ENCODE results near the gene ALCAM. TPM values are rescaled to one million over a fixed set of nuclear protein-coding genes. Genes with fewer than 3 reads are reported as not detected.

ALCAM gene
- polyA plus RNA-seq, 1 of the 3 experiments (the other 2 are of a cell fraction) = 58.3 TPM

DNA sequence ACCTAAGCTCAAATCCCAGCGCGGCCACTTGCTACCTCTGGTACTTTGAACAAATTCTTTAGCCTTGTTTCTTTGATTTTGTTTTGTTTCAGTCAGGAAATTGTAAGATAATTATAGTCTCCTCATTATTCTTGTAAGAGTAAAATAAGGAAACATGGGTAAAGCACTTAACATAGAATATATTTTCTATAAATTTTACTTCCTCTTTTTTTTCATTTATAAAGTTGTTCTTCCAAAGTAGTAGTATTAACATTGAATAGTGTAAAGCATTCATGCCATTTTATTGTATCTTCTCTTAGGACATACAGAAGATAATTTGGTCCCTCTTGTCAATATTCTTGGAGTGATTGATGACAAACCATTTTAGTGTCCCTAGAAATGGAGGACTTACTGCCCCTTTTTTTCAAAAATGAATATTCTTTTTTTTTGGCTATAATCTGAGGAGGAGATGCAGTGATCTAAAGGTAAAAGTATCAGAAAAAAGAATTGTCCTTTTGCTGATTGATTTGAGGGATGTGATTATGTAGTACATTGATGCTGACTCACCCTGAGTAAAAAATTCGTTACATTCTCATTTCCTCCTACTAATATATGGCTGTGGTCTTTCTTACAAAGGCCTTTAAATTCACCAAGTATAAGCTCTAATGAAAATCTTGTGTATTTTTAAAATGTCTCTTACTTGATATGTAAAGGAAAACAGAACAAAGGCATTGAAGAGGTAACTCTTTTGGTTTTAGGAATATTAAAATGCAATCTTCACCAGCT, 51.0 kb downstream of the ALCAM start:
- TF ChIP-seq, protein P1, sequence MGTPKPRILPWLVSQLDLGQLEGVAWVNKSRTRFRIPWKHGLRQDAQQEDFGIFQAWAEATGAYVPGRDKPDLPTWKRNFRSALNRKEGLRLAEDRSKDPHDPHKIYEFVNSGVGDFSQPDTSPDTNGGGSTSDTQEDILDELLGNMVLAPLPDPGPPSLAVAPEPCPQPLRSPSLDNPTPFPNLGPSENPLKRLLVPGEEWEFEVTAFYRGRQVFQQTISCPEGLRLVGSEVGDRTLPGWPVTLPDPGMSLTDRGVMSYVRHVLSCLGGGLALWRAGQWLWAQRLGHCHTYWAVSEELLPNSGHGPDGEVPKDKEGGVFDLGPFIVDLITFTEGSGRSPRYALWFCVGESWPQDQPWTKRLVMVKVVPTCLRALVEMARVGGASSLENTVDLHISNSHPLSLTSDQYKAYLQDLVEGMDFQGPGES (IDR thresholded peaks at IDR 0.05; ENCODE audit: low read depth, low read length) = no peak
- TF ChIP-seq RCOR1 (IDR thresholded peaks at IDR 0.05; ENCODE audit: low read length) (no peak), FOSL2 (IDR thresholded peaks at IDR 0.05; ENCODE audit: borderline replicate concordance, low read depth) (no peak), SIN3A (IDR thresholded peaks at IDR 0.05; ENCODE audit: borderline replicate concordance, low read depth, low read length) (no peak), CHD2 (IDR thresholded peaks at IDR 0.05; ENCODE audit: low read length, partially characterized antibody) (no peak), GATA2 (CRISPR knock-in tag; IDR thresholded peaks at IDR 0.05) (no peak)
- TF ChIP-seq, protein P2, sequence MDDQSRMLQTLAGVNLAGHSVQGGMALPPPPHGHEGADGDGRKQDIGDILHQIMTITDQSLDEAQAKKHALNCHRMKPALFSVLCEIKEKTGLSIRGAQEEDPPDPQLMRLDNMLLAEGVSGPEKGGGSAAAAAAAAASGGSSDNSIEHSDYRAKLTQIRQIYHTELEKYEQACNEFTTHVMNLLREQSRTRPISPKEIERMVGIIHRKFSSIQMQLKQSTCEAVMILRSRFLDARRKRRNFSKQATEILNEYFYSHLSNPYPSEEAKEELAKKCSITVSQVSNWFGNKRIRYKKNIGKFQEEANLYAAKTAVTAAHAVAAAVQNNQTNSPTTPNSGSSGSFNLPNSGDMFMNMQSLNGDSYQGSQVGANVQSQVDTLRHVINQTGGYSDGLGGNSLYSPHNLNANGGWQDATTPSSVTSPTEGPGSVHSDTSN (IDR thresholded peaks at IDR 0.05) = peak; percentile 43; the same call in 1 of the 2 replicates
- Histone ChIP-seq H2AFZ (ENCODE audit: low read depth) (0 out of 2 replicates have a peak overlapping the region, but pooled peaks have one; percentile 1), H3K9me3 (no peaks in the 10 kb centered on the region), H3F3A (replicated peaks; ENCODE audit: insufficient read depth) (peaks cover 9% of the 10 kb centered on the region), H3K4me2 (0 out of 2 replicates have a peak overlapping the region, but pooled peaks have one; percentile 2), H3K27me3 (ENCODE audit: insufficient read depth) (no peaks in the 10 kb centered on the region), H3K4me3 (ENCODE audit: low read depth in 2 of 2, low read length in 1 of 2) (no peak overlapping the region), H3K79me2 (ENCODE audit: insufficient read depth) (peaks cover 98% of the 10 kb centered on the region), H3K27ac (ENCODE audit: low read depth in 2 of 2, low read length in 1 of 2) (peak overlapping the region in 1 of 2 experiments; percentile 41; a peak in 1 of 4 replicates), H4K20me1 (ENCODE audit: insufficient read depth) (peaks cover 25% of the 10 kb centered on the region; the same call in 1 of the 2 replicates), H3K36me3 (replicated peaks in 1 of 2; ENCODE audit: control insufficient read depth in 1 of 2, insufficient read depth in 2 of 2, low read length in 1 of 2) (peaks cover 0 to 11% of the 10 kb centered on the region in 2 experiments), H3K9me2 (no peaks in the 10 kb centered on the region), H3K9ac (no peak overlapping the region), H3K4me1 (ENCODE audit: control insufficient read depth in 1 of 2, insufficient read depth in 2 of 2, low read depth in 1 of 2, low read length in 1 of 2) (peaks cover 5 to 16% of the 10 kb centered on the region in 2 experiments; a peak in 3 of 4 replicates)
- WGBS (ENCODE audit: low lambda C conversion rate) = 75% methylated on average over 3 of the region's 3 CpGs
- no peak for DNase-seq
- CTCF ChIA-PET = interaction anchor here (1.1 to 1.7 kb wide), 3 partner anchors 23 to 100 kb away, joined by 3 to 4 read pairs (median 3); no protein-coding TSS in a partner anchor
- POLR2A ChIA-PET = interaction anchor here (0.7 kb wide), 1 partner anchor 825 kb away, joined by 3 read pairs; no protein-coding TSS in a partner anchor

DNA sequence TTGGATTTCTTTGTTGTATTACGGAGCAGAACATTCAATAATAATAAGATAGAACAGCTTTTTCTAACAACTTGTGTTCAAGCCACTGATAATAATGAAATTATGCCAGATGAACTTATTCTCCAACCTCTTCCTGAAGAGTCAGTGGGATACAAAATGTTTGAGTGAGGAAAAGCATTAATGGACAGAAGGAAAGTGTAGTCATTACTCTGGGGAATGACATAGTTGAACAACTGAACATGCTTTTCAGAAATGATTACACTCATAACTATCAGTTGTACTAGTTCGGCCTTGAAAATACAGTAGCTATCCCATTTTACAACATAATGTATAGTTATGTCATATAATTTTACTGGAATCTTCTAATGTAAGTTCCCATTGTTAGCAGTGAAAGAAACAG, 55.9 kb downstream of the ALCAM start:
- POLR2A ChIA-PET = no interaction called here
- H3K79me2 ChIP-seq (ENCODE audit: insufficient read depth) = peaks cover 97% of the 10 kb centered on the region

More for the DNA sequence above, 55.9 kb downstream of the ALCAM start:
- no peak overlapping the region for H3K4me3 ChIP-seq (ENCODE audit: low read depth in 2 of 2, low read length in 1 of 2)
- TF ChIP-seq SIN3A (IDR thresholded peaks at IDR 0.05; ENCODE audit: borderline replicate concordance, low read depth, low read length) (no peak), JUND (IDR thresholded peaks at IDR 0.05) (no peak), EZH2phosphoT487 (IDR thresholded peaks at IDR 0.05; ENCODE audit: borderline replicate concordance, low read depth) (no peak), EP300 (IDR thresholded peaks at IDR 0.05; ENCODE audit: borderline replicate concordance in 1 of 2, low read depth in 1 of 2, low read length in 1 of 2) (no peak), FOSL2 (IDR thresholded peaks at IDR 0.05; ENCODE audit: borderline replicate concordance, low read depth) (no peak)
- 98% methylated on average over 2 of the region's 2 CpGs for WGBS (ENCODE audit: low lambda C conversion rate)
- DNase-seq = no peak
- no peaks in the 10 kb centered on the region; a peak in 2 of 4 replicates for H3K4me1 ChIP-seq (ENCODE audit: control insufficient read depth in 1 of 2, insufficient read depth in 2 of 2, low read depth in 1 of 2, low read length in 1 of 2)
- peak overlapping the region in 1 of 2 experiments; percentile 62; a peak in 2 of 4 replicates for H3K27ac ChIP-seq (ENCODE audit: low read depth in 2 of 2, low read length in 1 of 2)
- CTCF ChIA-PET = no interaction called here
- H3K4me2 ChIP-seq = no peak overlapping the region
- H3K9me2 ChIP-seq = no peaks in the 10 kb centered on the region
- H3K27me3 ChIP-seq (ENCODE audit: insufficient read depth) = no peaks in the 10 kb centered on the region
- no peaks in the 10 kb centered on the region for H3K9me3 ChIP-seq
- H3F3A ChIP-seq (replicated peaks; ENCODE audit: insufficient read depth) = no peaks in the 10 kb centered on the region
- H3K9ac ChIP-seq = no peak overlapping the region
- H4K20me1 ChIP-seq (ENCODE audit: insufficient read depth) = peaks cover 14% of the 10 kb centered on the region; the same call in 1 of the 2 replicates
- H2AFZ ChIP-seq (ENCODE audit: low read depth) = no peak overlapping the region
- peaks cover 0 to 12% of the 10 kb centered on the region in 2 experiments for H3K36me3 ChIP-seq (replicated peaks in 1 of 2; ENCODE audit: control insufficient read depth in 1 of 2, insufficient read depth in 2 of 2, low read length in 1 of 2)

Measured in SK-N-SH (cell line).